Pancreas (tissue), 10 donors: Measurements from ENCODE around the gene ITSN2. TPM values are rescaled to one million over a fixed set of nuclear protein-coding genes. Genes with fewer than 3 reads are reported as not detected.

ENCODE experiments used
- ATAC-seq, 4 donors: fragments of 200-7000 bp; cut with Tn5 transposase; one replicate each; pipeline versions ENCODE4 v1.8.0 to v1.9.1; 2020; ENCODE audit warnings: mild to moderate bottlenecking in 4 of 4, moderate library complexity in 4 of 4
- DNase-seq, 6 donors: peaks; one replicate each; pipeline ENCODE4 v3.0.0-alpha.2; 2020
- FAIRE-seq: peaks from 2 replicates; lab custom pipeline; 2012; peaks lifted over from hg19 to GRCh38; lab: Jason Lieb, UNC
- H3K27ac ChIP-seq, 4 donors: fragments of 200-600 bp; sonication (generic); 1 replicate in 3 of 4; 2 replicates in 1 of 4; pipeline versions ENCODE4 v1.5.0 to v1.8.0; 2020
- H3K27me3 ChIP-seq, 4 donors: fragments of 200-600 bp; one replicate each; pipeline ENCODE4 v1.8.0; 2021
- H3K36me3 ChIP-seq, 3 donors: fragments of 200-600 bp; sonication (generic) in 1 of 3; one replicate each; pipeline versions ENCODE4 v1.5.0 to v1.8.0; 2020 to 2021
- H3K4me1 ChIP-seq, 3 donors: fragments of 200-600 bp; one replicate each; pipeline ENCODE4 v1.8.0; 2021
- H3K4me3 ChIP-seq, 4 donors: fragments of 200-600 bp; sonication (generic) in 2 of 4; one replicate each; pipeline versions ENCODE4 v1.5.0 to v1.8.0; 2020 to 2021
- H3K9me3 ChIP-seq, 4 donors: fragments of 200-600 bp; one replicate each; pipeline ENCODE4 v1.8.0; 2021
- CTCF ChIP-seq, 4 donors: fragments of 200-600 bp; sonication (generic) in 3 of 4; IDR thresholded peaks; one replicate each; pipeline versions ENCODE4 v1.5.0 to v1.8.0; 2021; ENCODE audit warnings: antibody characterized with exemption in 4 of 4
- WGBS, 2 donors: extraction: QIAGEN DNeasy Blood & Tissue Kit; methylation state at CpG; one replicate each; pipeline ENCODE4 v1.1.7; 2013; 5-methylcytosine and 5-hydroxymethylcytosine counted together
- intact Hi-C, 3 donors: fragments of 100-400 bp; cut with DNase I; formaldehyde crosslinking; loops; one replicate each; pipeline versions ENCODE4 v1.11.1 to v1.14.2; 2022
- polyA plus RNA-seq, 2 donors: library from polyadenylated mRNA; stranded (reverse); fragments of 200-250 nt; gene quantifications; one replicate each; pipeline ENCODE4 v1.2.3, GENCODE V29; 2013
- total RNA-seq, 6 donors: library from RNA; stranded (reverse); fragmentation: NEBNext Ultra II Directional in 4 of 6; extraction: Animal tissue kit (Norgen Biotek cat#: 25700) in 4 of 6; gene quantifications; one replicate each; pipeline versions ENCODE4 v1.2.1 to v1.2.4, GENCODE V29; 2021 to 2023
- donor health status: healthy with polysubstance abuse.
- donor health status: DM: no; HTN: no; CAD: no; lungs with moderate emphysema.
- donor health status: DM: no; HTN: no; CAD: no.
- donor health status: control.
- donor health status: control.
- donor health status: Bipolar disorder and iron deficiency.
- donor health status: DM: yes; HTN: yes; CAD: no.
- donor health status: DM: no; HTN: no; CAD: no.
- donor health status: DM: no; HTN: no; CAD: no.
- donor health status: DM: yes; HTN: yes; CAD: no.

ITSN2 gene
- total and polyA plus RNA-seq, 8 donors: 23.8 to 42.0 (median 31.4) TPM

- Histone ChIP-seq H3K27me3 (no peaks in the 10 kb centered on the region), H3K36me3 (no peaks in the 10 kb centered on the region), H3K9me3 (no peaks in the 10 kb centered on the region), H3K27ac (no peak overlapping the region), H3K4me3 (no peak overlapping the region), H3K4me1 (no peaks in the 10 kb centered on the region)
- ATAC-seq: no peak
- FAIRE-seq: no peak
- intact Hi-C loops: no loop called here
- WGBS, 2 donors: 88 to 93% methylated on average over 2 of the region's 2 CpGs
- DNase-seq: no peak
- no peak for TF ChIP-seq CTCF (IDR thresholded peaks at IDR 0.05)
These were observed 122.2 kb downstream of the ITSN2 start for GRCh38 chr2:24238158-24238557.

GRCh38 chr2:24237313-24237712 is 123.0 kb downstream of the ITSN2 start:
- Histone ChIP-seq H3K27me3 (no peaks in the 10 kb centered on the region), H3K36me3 (no peaks in the 10 kb centered on the region), H3K9me3 (no peaks in the 10 kb centered on the region), H3K27ac (no peak overlapping the region), H3K4me1 (no peaks in the 10 kb centered on the region), H3K4me3 (no peak overlapping the region)
- FAIRE-seq (no peak), ATAC-seq (no peak), DNase-seq (no peak)
- no peak for TF ChIP-seq CTCF (IDR thresholded peaks at IDR 0.05)
- intact Hi-C loops: no loop called here
- 95 to 97% methylated on average over 1 of the region's 1 CpG for WGBS, 2 donors

- Histone ChIP-seq H3K36me3 (no peaks in the 10 kb centered on the region), H3K27me3 (no peaks in the 10 kb centered on the region), H3K4me3 (no peak overlapping the region), H3K27ac (no peak overlapping the region), H3K4me1 (no peaks in the 10 kb centered on the region), H3K9me3 (no peaks in the 10 kb centered on the region)
- ATAC-seq: no peak
- DNase-seq: no peak
- intact Hi-C loops: no loop called here
- no peak for TF ChIP-seq CTCF (IDR thresholded peaks at IDR 0.05)
- 96 to 99% methylated on average over 2 of the region's 2 CpGs for WGBS, 2 donors
- FAIRE-seq: no peak
These were observed 127.0 kb downstream of the ITSN2 start for GRCh38 chr2:24233321-24233720.

GRCh38 chr2:24231461-24231881 is 128.9 kb downstream of the ITSN2 start:
- DNase-seq (no peak), ATAC-seq (no peak), FAIRE-seq (no peak)
- intact Hi-C loops: no loop called here
- no peaks in the 10 kb centered on the region for H3K36me3 ChIP-seq
- WGBS, 2 donors: 93% methylated on average over 4 of the region's 4 CpGs
- H3K27me3 ChIP-seq: no peaks in the 10 kb centered on the region
- no peaks in the 10 kb centered on the region for H3K9me3 ChIP-seq
- no peaks in the 10 kb centered on the region for H3K4me1 ChIP-seq
- TF ChIP-seq CTCF (IDR thresholded peaks at IDR 0.05): no peak
- no peak overlapping the region for H3K4me3 ChIP-seq
- H3K27ac ChIP-seq: no peak overlapping the region

- Histone ChIP-seq H3K27ac (no peak overlapping the region), H3K4me1 (no peaks in the 10 kb centered on the region), H3K4me3 (no peak overlapping the region), H3K36me3 (no peaks in the 10 kb centered on the region), H3K27me3 (no peaks in the 10 kb centered on the region), H3K9me3 (no peaks in the 10 kb centered on the region)
- peak; percentile 66 for FAIRE-seq
- intact Hi-C loops: loop anchor here in 1 of 3 donors (10.0 kb wide), 1 partner anchor 156 kb away; no protein-coding TSS in a partner anchor
- no peak for DNase-seq
- peak in 2 of 4 donors; percentile 14 to 17 for TF ChIP-seq CTCF (IDR thresholded peaks at IDR 0.05)
- ATAC-seq: peak in 3 of 4 donors; percentile 53 to 73 (median 70)
- WGBS, 2 donors: 38 to 50% methylated on average over 1 of the region's 1 CpG
These were observed 131.9 kb downstream of the ITSN2 start for GRCh38 chr2:24228470-24228869.
